ENCODE data around the gene DUS4L.

GRCh38 chr7:107563775-107564552, at the start of gene DUS4L, which contains the start of gene COG5:
- TF ChIP-seq POLR2A (IDR thresholded peaks at IDR 0.05), result peak in 3 of 4 donors; percentile 47 to 71 (median 59)
- peak; percentile 81 to 85 for TF ChIP-seq POLR2AphosphoS5 (IDR thresholded peaks at IDR 0.05)
- peak in 1 of 6 experiments; percentile 12 for TF ChIP-seq CTCF (IDR thresholded peaks at IDR 0.05)
- no peak for TF ChIP-seq EP300 (IDR thresholded peaks at IDR 0.05)

Data from upper lobe of left lung (tissue), 4 donors.